IPS-15b (cell line): ENCODE data around the gene SEMA4D.
"Not testable (repeated sequence)": the region's sequence is repeated elsewhere in the genome, so short reads cannot be mapped to it uniquely, and the experiment has no call there.

ENCODE experiments used
- H3K27me3 ChIP-seq: one replicate; pipeline ENCODE4 v1.6.1; 2013; ENCODE audit warnings: low read length; ENCODE audit not compliant: control insufficient read depth, insufficient read depth
- H3K36me3 ChIP-seq: one replicate; pipeline ENCODE4 v1.6.1; 2013; ENCODE audit warnings: low read length; ENCODE audit not compliant: control insufficient read depth, insufficient read depth
- H3K4me1 ChIP-seq: one replicate; pipeline ENCODE4 v1.6.1; 2013; ENCODE audit warnings: mild to moderate bottlenecking, low read length; ENCODE audit not compliant: control insufficient read depth, insufficient read depth
- H3K4me3 ChIP-seq: one replicate; pipeline ENCODE4 v1.5.1; 2013; ENCODE audit warnings: low read depth, low read length
- H3K9ac ChIP-seq: one replicate; pipeline ENCODE4 v1.6.1; 2013; ENCODE audit warnings: low read depth, mild to moderate bottlenecking, low read length
- H3K9me3 ChIP-seq: one replicate; pipeline ENCODE4 v1.6.1; 2013; ENCODE audit warnings: mild to moderate bottlenecking, low read length; ENCODE audit not compliant: control insufficient read depth, insufficient read depth

SEMA4D gene

GRCh38 chr9:89477384-89477783 is 20.5 kb downstream of the SEMA4D start:
- no peaks in the 10 kb centered on the region for H3K4me1 ChIP-seq
- no peaks in the 10 kb centered on the region for H3K27me3 ChIP-seq
- H3K9ac ChIP-seq: no peak overlapping the region
- peaks cover 9% of the 10 kb centered on the region for H3K36me3 ChIP-seq
- H3K4me3 ChIP-seq: no peak overlapping the region
- H3K9me3 ChIP-seq: no peaks in the 10 kb centered on the region

- H3K36me3 ChIP-seq: peaks cover 9% of the 10 kb centered on the region
- H3K9ac ChIP-seq: no peak overlapping the region
- H3K4me1 ChIP-seq: no peaks in the 10 kb centered on the region
- no peaks in the 10 kb centered on the region for H3K27me3 ChIP-seq
- H3K4me3 ChIP-seq: no peak overlapping the region
- no peaks in the 10 kb centered on the region for H3K9me3 ChIP-seq
These were observed 21.4 kb downstream of the SEMA4D start for GRCh38 chr9:89476546-89476945.

- peaks cover 7% of the 10 kb centered on the region for H3K36me3 ChIP-seq
- H3K4me3 ChIP-seq: no peak overlapping the region
- no peaks in the 10 kb centered on the region for H3K9me3 ChIP-seq
- no peaks in the 10 kb centered on the region for H3K4me1 ChIP-seq
- no peaks in the 10 kb centered on the region for H3K27me3 ChIP-seq
- no peak overlapping the region for H3K9ac ChIP-seq
These were observed 21.9 kb downstream of the SEMA4D start for GRCh38 chr9:89475891-89476440.

- no peaks in the 10 kb centered on the region for H3K27me3 ChIP-seq
- H3K9ac ChIP-seq: no peak overlapping the region
- peaks cover under 1% of the 10 kb centered on the region for H3K4me1 ChIP-seq
- no peak overlapping the region for H3K4me3 ChIP-seq
- no peaks in the 10 kb centered on the region for H3K9me3 ChIP-seq
- H3K36me3 ChIP-seq: peaks cover 7% of the 10 kb centered on the region
These were observed 23.0 kb downstream of the SEMA4D start for GRCh38 chr9:89474939-89475338.

- H3K9ac ChIP-seq: no peak overlapping the region
- peaks cover 2% of the 10 kb centered on the region for H3K36me3 ChIP-seq
- H3K4me3 ChIP-seq: no peak overlapping the region
- no peaks in the 10 kb centered on the region for H3K27me3 ChIP-seq
- no peaks in the 10 kb centered on the region for H3K9me3 ChIP-seq
- peaks cover 10% of the 10 kb centered on the region for H3K4me1 ChIP-seq
These were observed 24.0 kb downstream of the SEMA4D start for GRCh38 chr9:89473762-89474469.

- H3K4me3 ChIP-seq, H3K36me3 ChIP-seq, H3K9ac ChIP-seq, H3K27me3 ChIP-seq, H3K9me3 ChIP-seq: not testable (repeated sequence)
- peaks cover 21% of the 10 kb centered on the region for H3K4me1 ChIP-seq
These were observed 26.1 kb downstream of the SEMA4D start for GRCh38 chr9:89471796-89472320.

GRCh38 chr9:89471390-89471789 is 26.5 kb downstream of the SEMA4D start:
- H3K27me3 ChIP-seq: no peaks in the 10 kb centered on the region
- no peaks in the 10 kb centered on the region for H3K9me3 ChIP-seq
- no peak overlapping the region for H3K4me3 ChIP-seq
- no peaks in the 10 kb centered on the region for H3K36me3 ChIP-seq
- no peak overlapping the region for H3K9ac ChIP-seq
- peaks cover 21% of the 10 kb centered on the region for H3K4me1 ChIP-seq

- no peaks in the 10 kb centered on the region for H3K27me3 ChIP-seq
- no peaks in the 10 kb centered on the region for H3K9me3 ChIP-seq
- H3K4me3 ChIP-seq: no peak overlapping the region
- peaks cover 21% of the 10 kb centered on the region for H3K4me1 ChIP-seq
- H3K36me3 ChIP-seq: no peaks in the 10 kb centered on the region
- H3K9ac ChIP-seq: no peak overlapping the region
These were observed 27.6 kb downstream of the SEMA4D start for GRCh38 chr9:89470224-89470839.

- Histone ChIP-seq H3K4me1 (peaks cover 21% of the 10 kb centered on the region), H3K27me3 (no peaks in the 10 kb centered on the region), H3K36me3 (no peaks in the 10 kb centered on the region), H3K4me3 (no peak overlapping the region), H3K9ac (no peak overlapping the region), H3K9me3 (no peaks in the 10 kb centered on the region)
These were observed 28.9 kb downstream of the SEMA4D start for GRCh38 chr9:89469003-89469402.

- H3K36me3 ChIP-seq: no peaks in the 10 kb centered on the region
- H3K9me3 ChIP-seq: no peaks in the 10 kb centered on the region
- H3K4me1 ChIP-seq: peaks cover 21% of the 10 kb centered on the region
- no peaks in the 10 kb centered on the region for H3K27me3 ChIP-seq
- H3K9ac ChIP-seq: no peak overlapping the region
- no peak overlapping the region for H3K4me3 ChIP-seq
These were observed 29.5 kb downstream of the SEMA4D start for GRCh38 chr9:89468281-89468960.

- H3K4me3 ChIP-seq: no peak overlapping the region
- peaks cover 21% of the 10 kb centered on the region for H3K4me1 ChIP-seq
- H3K36me3 ChIP-seq: no peaks in the 10 kb centered on the region
- no peaks in the 10 kb centered on the region for H3K27me3 ChIP-seq
- H3K9ac ChIP-seq: no peak overlapping the region
- H3K9me3 ChIP-seq: no peaks in the 10 kb centered on the region
These were observed 30.7 kb downstream of the SEMA4D start for GRCh38 chr9:89467278-89467625.
